GM18519 (cell line): Measurements from ENCODE around the gene DYNLL1.
"Not testable (repeated sequence)": the region's sequence is repeated elsewhere in the genome, so short reads cannot be mapped to it uniquely, and the experiment has no call there.

Source experiments
- ATAC-seq: cut with Tn5 transposase; IDR thresholded peaks from one replicate; pipeline ENCODE4 v1.9.1; 2021; ENCODE audit warnings: mild to moderate bottlenecking, moderate library complexity; ENCODE audit not compliant: unreplicated experiment, low FRiP score

Gene DYNLL1

GRCh38 chr12:120495731-120496412, at the start of gene DYNLL1:
TSS of gene DYNLL1 (plus strand) at chr12:120496113. CDS start at chr12:120496422, 309 bp downstream.
- peak; percentile 83 for ATAC-seq

GRCh38 chr12:120446844-120447178, 49.1 kb upstream of the DYNLL1 start:
- peak; percentile 14 for ATAC-seq

DNA sequence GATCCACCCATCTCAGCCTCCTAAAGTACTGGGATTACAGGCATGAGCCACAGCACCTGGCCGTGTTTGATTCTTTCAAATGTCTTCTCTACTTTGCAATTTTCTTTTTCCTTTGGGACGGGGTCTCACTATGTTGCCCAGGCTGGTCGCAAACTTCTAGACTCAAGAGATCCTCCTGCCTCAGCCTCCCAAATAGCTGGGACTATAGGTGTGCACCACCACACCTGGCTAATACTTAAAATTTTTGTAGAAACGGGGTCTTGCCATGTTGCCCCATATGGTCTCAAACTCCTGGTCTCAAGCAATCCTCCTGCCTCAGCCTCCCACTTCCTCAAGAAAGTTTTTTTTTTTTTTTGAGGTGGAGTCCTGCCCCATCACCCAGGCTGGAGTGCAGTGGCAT, 47.9 kb upstream of the DYNLL1 start:
- ATAC-seq: no peak

DNA sequence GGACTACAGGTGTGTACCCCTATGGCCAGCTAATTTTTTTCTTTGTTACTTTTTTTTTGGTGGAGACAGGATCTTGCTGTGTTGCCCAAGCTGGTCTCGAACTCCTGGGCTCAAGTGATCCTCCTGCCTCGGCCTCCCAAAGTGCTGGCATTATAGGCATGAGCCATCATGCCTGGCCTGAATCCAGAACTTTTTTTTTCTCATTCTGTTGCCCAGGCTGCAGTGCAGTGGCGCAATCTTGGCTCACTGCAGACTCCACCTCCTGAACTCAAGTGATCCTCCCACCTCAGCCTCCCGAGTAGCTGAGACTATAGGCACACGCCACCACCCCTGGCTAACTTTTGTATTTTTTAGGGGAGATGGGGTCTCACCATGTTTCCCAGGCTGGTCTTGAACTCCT, 43.4 kb upstream of the DYNLL1 start:
- ATAC-seq: not testable (repeated sequence)

GRCh38 chr12:120453060-120453750, 42.7 kb upstream of the DYNLL1 start:
- ATAC-seq: no peak

DNA sequence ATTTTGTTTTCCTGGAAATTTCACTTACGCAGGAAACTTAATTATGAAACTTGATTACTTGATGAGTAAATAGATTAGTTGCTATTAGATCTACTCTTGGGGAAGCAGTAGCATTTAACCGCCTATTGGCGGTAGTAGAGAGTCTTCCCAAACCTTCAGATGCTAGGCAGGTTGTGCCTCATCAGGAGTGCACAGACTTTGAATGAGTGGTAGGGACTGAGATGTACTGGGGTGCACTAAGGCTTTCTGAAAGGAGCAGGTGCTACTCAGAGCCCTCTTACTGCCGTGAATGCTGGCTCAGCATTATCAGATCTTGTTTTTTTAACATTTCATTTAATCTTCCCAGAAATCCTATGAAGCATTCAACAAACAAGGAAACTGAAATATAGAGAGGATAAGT, 41.9 kb upstream of the DYNLL1 start:
- ATAC-seq: no peak

DNA sequence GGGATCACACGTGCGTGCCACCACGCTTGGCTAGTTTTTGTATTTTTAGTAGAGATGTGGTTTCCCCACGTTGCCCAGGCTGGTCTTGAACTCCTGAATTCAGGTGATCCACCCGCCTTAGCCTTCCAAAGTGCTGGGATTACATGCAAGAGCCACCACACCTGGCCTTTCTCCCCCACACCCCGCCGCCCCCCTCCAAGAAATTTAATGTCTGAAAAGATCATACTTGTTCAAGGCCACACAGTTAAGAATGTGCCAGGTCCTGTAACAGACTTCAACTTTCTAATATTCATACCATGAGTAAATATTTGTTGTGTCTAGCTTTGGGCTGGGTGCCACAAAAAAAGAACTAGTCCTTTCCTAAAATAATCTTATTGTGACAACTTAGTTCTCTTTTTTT, 40.6 kb upstream of the DYNLL1 start:
- ATAC-seq: no peak

- ATAC-seq: no peak
Measured at GRCh38 chr12:120457133-120457532, 38.8 kb upstream of the DYNLL1 start.

DNA sequence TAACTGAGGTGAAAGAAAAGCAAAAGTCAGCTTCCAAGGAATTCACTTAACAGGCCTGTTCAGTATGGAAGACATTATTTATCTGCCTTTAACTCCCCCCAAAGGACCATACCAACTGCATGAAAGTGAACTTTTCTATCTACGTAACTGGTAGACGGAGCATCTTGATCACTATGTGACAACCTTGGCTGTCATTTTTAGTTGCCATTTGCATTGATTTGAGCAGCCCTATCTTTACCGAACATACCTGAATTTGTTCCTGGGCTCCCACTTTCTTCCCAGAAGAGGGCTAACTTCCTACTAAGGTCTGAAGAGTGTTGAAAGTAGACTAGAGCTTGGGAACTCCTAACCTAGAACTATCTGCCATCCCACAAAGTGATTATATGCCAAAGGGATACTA, 35.8 kb upstream of the DYNLL1 start:
- ATAC-seq: no peak

DNA sequence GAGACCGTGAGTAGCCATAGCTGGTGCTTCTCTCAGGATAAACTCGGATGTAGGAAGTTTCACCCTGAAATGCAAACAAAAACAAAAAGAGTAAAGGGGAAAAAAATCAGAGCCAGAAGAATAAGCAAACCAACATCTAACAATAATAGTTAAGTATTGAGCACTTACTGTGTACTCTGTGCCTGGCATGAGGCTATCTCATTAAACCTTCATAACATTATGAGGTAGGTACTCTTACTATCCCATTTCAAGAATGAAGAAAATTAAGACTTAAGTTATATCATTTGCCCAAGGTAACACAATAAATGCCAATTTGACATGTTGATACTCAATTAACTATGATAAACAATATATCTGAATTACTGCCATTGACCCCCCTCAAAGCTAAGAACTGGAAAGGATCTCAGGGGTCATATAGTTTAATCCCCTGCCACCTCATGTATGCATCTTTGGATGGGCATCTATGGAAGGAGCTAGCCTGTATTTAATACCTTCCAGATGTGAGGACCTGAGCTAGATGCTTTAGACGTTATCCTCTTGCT, 33.7 kb upstream of the DYNLL1 start:
- no peak for ATAC-seq

DNA sequence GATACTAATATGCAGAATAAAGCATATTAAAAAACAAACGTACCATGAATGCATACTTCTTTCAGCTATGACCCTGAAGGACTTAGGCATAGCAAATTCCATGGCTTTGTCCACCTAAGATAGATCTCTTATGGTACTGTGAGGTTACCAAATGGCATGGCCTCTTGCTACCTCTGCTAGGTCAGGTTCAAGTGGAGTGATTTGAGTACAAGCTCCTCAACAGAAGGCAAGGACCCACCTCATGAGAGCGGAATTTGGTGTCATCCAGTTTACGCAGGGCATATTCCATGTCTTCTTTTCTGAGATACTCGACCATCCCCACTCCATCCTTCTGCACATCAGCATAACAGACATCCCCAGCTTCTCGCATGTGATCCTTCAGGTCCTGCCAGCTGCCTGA, 32.2 kb upstream of the DYNLL1 start:
- no peak for ATAC-seq

DNA sequence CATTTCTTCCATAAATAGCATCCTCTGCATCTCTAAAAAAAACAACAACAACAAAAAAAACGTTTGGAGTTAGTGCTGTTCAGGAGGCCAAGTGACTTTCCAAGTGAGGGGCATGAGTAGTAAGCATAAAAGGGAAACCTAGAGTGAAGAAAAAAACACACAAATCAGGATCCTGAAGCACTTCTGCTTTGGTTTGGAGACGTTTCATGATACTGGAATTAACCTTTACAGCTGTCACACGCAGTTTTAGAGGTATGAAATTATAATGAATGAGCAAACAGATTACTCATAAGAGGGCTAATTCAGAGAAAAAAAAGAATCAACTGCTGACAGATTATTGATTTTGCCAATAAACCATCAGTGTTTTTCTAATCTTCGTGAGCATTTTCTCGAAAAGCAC, 30.2 kb upstream of the DYNLL1 start:
- ATAC-seq: no peak

DNA sequence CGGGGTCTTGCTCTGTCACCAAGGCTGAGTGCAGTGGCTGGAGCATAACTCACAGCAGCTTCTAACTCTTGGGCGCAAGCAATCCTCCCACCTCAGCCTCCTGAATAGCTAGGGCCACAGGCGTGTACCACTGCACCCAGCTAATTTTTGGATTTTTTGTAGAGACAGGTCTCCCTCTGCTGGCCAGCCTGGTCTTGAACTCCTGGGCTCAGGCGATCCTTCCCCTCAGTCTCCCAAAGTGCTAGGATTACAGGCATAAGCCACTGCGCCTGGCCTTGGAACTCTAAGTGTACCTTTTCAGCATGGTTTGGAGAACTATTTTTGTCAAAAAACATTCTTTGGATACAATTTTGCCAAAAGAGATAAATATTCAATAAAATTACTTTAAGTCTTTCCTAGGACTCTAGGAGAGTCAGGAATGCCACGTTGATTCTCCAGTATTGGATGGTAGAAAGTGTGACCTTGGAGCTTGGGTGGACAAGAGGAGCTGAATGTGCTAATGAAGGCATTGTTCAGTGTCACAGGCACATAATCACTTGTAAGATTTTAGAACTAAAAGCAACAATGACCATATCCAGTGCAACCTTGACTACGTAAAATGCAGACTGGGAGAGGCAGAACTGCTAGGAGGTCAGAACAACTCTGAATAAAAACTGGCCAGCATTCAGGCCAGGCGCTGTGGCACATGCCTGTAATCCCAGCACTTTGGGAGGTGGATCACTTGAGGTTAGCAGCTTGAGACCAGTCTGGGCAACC, 29.2 kb upstream of the DYNLL1 start:
- ATAC-seq: no peak

DNA sequence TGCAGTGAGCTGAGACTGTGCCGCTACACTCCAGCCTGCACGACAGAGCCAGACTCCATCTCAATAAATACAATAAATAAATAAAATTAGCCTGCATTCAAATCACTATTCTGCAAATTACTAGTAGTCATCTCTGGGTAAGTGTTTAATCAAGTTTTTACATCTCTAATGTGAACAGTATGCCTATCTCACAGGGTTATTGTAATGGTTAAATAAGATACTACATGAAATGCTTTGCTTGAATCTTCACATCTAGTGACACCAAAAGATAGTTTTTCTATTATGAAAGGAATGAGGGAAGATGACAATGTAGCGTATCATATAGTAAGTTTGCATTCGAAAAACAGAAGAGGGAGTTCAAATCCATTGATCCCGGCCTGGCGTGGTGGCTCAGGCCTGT, 28.5 kb upstream of the DYNLL1 start:
- ATAC-seq: no peak

- no peak for ATAC-seq
Measured at GRCh38 chr12:120468325-120468820, 27.5 kb upstream of the DYNLL1 start.

- ATAC-seq: no peak
Measured at GRCh38 chr12:120468821-120469449, 27.0 kb upstream of the DYNLL1 start.

DNA sequence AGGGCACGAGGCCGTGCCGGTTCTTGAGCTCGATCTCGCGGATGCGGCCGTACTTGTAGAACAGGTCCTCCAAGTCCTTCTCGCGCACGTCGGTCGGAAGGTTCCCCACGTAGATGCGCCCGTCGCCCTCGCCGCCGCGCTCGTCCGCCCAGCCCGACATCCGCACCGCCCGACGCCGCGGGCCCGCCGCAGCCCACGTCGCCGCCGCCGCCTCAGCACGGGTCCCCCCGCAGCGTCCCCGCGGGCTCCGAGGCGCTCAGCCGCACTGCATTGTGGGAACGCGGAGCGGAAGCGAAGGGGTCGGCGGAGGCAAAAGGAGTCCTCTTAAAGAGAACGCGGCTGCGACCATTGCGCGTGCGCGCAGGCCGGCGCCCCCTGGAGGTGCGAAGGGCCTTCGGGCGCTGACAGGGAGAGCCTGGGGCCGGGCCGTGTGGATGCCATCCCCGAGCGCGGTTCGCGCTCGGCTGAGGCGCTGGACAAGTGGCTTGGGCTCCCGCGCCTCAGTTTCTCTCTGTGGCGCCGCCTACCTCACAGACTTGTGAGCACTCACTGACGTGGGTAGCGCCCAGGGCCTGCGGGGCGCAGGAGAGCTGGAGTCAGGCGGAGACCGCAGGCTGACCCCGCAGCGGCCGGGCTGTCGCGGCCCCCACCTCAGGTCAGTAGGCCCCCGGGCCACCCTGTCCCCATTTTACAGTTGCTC, 26.3 kb upstream of the DYNLL1 start, which contains the start of gene SRSF9:
Gene SRSF9, minus strand, starts transcription at position 299 of the 700 bp plus-strand sequence. Its CDS starts 139 bp downstream, at position 160.
- ATAC-seq: peak; percentile 65

- ATAC-seq: no peak
Measured at GRCh38 chr12:120470150-120470784, 25.6 kb upstream of the DYNLL1 start.

DNA sequence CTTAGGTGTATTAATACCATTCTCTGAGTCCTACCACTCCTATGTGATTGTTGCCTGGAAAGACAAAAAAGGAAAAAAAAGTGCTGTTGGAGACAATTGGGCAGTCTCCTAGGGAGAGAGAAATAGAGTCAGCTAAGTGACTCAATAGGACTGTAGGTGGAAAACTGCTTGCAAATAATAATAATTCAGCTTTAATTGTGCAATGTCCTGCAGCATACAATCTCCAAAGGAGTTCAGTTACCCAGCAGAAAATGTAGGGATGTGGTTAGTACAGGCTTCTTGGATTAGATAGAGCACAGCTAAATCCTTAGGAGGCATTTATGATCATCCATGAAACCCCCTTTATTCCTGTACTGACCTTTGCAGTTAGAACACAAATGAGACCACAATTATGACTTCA, 23.4 kb upstream of the DYNLL1 start:
- no peak for ATAC-seq
